ENCODE results near the gene RXRA. TPM values are rescaled to one million over a fixed set of nuclear protein-coding genes. Genes with fewer than 3 reads are reported as not detected.

Gene RXRA
- total and polyA plus RNA-seq, 2 of the 13 experiments (the other 11 are each of a cell fraction or from before 2014, with no cell fraction given), result 18.9 to 29.2 TPM

DNA sequence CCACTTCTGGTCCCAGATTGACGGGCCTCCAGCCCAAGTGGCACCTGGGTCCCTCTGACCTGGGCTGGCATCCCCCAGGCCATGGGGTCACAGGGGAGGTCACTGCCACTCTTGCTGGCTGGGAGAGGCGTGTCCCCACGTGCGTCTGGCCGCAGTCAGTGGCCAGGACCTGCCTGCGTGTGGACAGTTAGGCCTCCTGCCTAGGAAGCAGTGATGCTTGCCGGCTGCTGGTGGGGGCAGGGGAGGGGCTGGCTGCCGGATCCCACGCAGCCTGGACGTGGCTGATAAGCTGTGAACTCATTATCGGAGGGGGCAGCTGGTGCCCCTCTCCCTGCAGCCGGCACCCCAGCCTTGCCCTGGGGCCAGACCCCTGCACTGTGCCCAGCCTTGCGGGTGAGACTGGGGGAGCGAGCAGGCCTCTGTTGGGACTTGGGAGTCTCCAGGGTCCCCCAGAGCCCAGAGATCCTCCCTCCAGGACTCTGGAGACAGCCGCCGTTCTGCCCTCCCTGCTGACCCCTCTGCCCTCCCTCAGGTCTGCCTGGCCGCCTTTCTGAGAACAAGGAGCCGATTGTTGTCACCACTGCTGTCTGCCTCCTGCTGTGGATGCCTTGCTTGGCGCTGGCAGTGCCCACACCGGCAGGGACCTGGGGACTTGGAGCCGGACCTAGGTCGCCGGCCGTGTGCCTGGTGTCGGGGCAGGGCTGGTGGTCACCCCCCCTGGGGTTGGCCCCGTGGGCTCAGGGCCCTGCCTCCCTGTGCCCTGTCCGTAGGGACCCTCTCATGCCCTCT lies 12.3 kb downstream of the RXRA start (continued):
- TF ChIP-seq CEBPZ (IDR thresholded peaks at IDR 0.05; ENCODE audit: low read length), result no peak
- 0 out of 2 replicates have a peak, but pooled peaks have one; percentile 19 for TF ChIP-seq ZFX (CRISPR knock-in tag; IDR thresholded peaks at IDR 0.05; ENCODE audit: low read depth)
- TF ChIP-seq ZSCAN12 (CRISPR knock-in tag; IDR thresholded peaks at IDR 0.05), result no peak
- no peak for TF ChIP-seq ZNF383 (CRISPR knock-in tag; IDR thresholded peaks at IDR 0.05; ENCODE audit: borderline replicate concordance)
- no peak for TF ChIP-seq CCAR2 (optimal IDR thresholded peaks at IDR 0.05; ENCODE audit: low read depth, low read length)
- peak; percentile 100 for TF ChIP-seq HNRNPL (IDR thresholded peaks at IDR 0.05; ENCODE audit: low read depth, low read length)
- TF ChIP-seq GPBP1L1 (CRISPR knock-in tag; IDR thresholded peaks at IDR 0.05), result no peak
- TF ChIP-seq RBFOX2 (IDR thresholded peaks at IDR 0.05; ENCODE audit: low read depth, low read length), result peak; percentile 33; the same call in 1 of the 2 replicates
- no peak for TF ChIP-seq ISL2 (CRISPR knock-in tag; IDR thresholded peaks at IDR 0.05)
- TF ChIP-seq FOXA3 (CRISPR knock-in tag; IDR thresholded peaks at IDR 0.05), result no peak
- TF ChIP-seq BCLAF1 (IDR thresholded peaks at IDR 0.05), result no peak
- TF ChIP-seq, protein P1, sequence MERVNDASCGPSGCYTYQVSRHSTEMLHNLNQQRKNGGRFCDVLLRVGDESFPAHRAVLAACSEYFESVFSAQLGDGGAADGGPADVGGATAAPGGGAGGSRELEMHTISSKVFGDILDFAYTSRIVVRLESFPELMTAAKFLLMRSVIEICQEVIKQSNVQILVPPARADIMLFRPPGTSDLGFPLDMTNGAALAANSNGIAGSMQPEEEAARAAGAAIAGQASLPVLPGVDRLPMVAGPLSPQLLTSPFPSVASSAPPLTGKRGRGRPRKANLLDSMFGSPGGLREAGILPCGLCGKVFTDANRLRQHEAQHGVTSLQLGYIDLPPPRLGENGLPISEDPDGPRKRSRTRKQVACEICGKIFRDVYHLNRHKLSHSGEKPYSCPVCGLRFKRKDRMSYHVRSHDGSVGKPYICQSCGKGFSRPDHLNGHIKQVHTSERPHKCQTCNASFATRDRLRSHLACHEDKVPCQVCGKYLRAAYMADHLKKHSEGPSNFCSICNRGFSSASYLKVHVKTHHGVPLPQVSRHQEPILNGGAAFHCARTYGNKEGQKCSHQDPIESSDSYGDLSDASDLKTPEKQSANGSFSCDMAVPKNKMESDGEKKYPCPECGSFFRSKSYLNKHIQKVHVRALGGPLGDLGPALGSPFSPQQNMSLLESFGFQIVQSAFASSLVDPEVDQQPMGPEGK (CRISPR knock-in tag; IDR thresholded peaks at IDR 0.05), result peak; percentile 85
- TF ChIP-seq HES4 (CRISPR knock-in tag; IDR thresholded peaks at IDR 0.05; ENCODE audit: borderline replicate concordance), result no peak
- no peak for TF ChIP-seq ZNF766 (CRISPR knock-in tag; IDR thresholded peaks at IDR 0.05; ENCODE audit: borderline replicate concordance)
- TF ChIP-seq SIN3A (IDR thresholded peaks at IDR 0.05; ENCODE audit: borderline replicate concordance, low read depth, low read length), result no peak
- no peak for TF ChIP-seq ZC3H4 (CRISPR knock-in tag; IDR thresholded peaks at IDR 0.05; ENCODE audit: borderline replicate concordance)
- TF ChIP-seq MXD3 (CRISPR knock-in tag; IDR thresholded peaks at IDR 0.05), result no peak
- peak; percentile 38 for TF ChIP-seq SRSF1 (optimal IDR thresholded peaks at IDR 0.05; ENCODE audit: low read depth, low read length)
- TF ChIP-seq CCDC6 (CRISPR knock-in tag; IDR thresholded peaks at IDR 0.05), result no peak
